Measurements from ENCODE around the gene NAA30.

The NAA30 gene

DNA sequence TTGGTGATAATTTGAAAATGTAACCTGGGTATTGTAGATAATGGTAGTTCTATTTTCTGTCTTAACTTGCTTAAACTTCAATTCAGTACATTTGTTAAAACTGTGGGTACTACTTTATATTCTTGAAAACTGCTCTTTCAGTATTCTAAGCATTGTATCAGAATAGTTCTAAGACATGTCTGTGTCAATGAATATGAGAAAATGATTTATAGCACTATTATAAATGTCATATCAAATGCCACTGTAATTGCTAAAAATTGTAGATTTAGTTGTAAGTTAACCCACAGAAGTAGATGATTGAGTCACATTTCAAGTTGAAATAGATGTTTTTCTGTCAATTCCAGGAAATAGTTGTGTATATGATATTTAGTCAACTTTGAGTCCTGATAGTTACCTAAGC is 2.4 kb downstream of the NAA30 start:
- DNase-seq, result no peak

DNA sequence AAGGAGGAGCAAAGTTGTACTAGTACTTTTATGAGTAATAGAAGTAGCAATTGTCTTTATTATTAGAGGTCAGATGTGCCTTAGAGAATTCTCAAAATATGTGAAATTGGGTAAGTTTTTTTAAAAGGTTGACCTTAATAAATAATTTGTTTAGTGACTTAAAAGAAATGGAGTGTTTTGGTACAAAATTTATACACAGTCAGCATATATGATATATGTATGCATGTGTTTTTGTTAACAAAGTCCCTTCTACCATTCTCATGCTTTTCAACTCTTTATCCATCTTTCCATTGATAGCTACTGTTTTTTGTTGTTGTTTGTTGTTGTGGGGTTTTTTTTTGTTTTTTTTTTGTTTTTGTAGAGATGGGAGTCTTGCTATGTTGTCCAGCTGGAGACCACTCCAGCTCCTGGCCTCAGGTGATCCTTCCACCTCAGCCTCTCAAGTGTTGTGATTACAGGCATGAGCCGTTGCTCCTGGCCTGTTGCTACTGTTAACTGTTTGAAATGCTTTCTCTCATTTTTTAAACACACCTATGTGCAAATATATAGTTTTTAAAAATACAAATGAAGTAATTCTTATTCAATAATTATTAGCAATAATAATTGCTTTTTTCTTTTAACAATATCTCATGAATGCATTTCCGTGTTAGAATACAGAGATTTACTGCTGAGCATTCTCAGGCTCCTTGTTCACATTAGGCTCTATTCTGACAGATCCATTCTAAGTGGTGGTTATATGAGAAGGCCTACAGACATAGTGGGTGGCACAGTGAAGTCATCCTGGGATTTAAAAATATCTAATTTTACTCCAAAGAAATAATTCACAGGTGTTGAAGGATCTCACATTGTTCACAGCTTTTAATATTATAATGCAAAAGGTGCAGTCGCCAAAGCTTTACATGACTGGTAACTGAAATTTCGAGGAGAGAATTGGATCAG is 10.4 kb downstream of the NAA30 start:
- peak in 1 of 51 donors; percentile 23 for DNase-seq

DNA sequence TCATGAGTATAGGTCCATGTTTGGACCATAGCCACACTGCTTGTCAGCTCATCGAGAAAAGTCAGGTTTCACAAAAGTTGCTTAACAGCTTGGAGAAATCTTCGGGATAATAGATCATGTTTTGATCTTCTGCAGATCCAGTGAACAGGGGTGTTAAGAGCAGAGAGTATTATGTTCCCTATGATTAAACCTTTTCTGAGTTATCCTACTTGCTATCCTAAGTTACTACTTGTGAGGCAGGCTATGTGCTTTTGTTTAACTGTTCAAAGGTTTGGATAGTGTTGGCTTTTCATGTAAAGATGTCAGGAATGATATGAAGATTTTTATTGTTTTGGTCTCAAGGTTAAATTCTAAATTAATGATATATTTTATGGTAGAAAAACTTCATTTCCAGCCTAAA is 11.1 kb downstream of the NAA30 start:
- DNase-seq, result no peak

DNA sequence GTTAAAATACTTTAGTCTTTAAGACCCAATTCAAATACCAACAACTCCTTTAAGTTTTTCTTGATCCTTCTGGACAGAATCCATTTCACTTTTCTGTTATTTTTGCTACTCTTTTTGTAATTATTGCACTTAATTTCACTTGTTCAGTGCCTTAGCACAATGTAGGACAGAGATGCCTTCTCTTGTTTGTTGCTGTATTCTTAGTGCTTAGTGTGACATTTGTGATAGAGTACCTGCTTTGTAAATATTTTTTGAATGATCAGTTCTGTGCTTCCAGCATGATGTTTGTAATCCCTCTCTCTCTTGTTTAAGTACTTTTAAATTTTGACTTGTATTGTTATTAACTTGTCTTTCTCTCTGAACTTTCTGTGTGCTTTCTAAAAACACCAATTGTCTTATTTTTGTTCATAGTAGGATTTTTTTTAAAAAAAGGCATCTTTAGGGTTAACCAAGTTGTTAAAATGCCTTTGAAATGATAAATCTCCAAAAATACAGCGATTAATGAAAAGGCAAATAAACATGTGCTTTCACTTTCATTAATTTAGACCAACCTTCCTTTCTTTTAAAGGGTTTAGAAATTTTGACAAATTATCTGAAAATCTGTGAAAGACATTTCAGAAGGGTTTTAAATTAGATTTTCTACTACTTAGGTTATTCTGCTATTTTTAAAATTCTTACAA is 11.9 kb downstream of the NAA30 start:
- DNase-seq, result no peak

DNA sequence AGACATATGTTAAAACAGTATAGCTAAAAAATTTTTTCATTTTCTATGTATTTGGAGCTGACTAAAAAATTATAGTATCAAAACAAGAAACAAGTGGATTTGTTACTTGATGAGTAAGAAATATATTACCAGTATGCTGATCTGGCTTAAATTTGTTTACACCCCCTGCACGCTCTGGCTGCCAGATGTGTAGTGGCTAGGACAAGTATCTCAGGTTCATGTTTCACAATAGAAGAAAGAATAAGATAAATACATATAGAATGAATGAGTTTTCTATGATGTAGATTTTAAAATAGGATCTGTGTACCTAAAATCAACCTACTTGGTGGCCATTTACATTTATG is 13.1 kb downstream of the NAA30 start:
- no peak for DNase-seq

DNA sequence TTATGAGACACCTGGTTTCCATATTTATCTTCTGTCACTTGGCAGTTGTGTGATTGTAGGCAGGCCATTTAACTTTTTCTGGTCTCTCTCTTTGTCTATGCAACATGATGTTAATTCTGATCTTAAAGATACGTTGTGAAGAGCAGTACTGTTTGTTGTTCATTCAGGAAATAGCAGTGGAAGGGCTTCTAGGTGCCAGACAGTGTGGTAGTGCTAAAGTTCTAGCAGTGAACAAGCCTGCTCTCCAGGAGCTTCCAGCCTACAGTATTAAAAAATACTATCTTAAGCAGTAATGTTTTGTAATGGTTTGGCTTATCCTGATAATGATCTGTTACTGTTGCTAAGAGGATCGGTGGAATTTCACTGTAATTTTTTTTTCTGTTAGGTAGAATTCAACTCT is 15.2 kb downstream of the NAA30 start:
- no peak for DNase-seq

DNA sequence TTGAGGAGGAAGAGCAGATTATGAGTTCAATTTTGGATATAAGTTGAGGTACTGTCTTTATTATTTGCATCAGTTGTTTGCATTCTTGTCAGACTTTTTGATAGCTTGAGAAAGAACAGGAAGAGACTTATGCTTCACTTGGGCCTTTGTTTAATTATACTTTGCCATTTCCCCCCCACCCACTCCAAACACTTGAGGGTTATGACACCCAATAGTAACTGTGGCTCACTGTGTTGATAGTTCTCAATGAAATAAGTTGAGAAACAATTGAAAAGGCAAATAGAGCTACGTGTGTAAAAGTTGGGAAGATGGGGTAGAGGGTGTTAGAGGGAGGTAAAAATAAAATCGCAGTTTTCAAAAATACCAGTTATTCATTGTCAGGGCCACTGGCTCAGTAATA is 17.7 kb downstream of the NAA30 start:
- no peak for DNase-seq

DNA sequence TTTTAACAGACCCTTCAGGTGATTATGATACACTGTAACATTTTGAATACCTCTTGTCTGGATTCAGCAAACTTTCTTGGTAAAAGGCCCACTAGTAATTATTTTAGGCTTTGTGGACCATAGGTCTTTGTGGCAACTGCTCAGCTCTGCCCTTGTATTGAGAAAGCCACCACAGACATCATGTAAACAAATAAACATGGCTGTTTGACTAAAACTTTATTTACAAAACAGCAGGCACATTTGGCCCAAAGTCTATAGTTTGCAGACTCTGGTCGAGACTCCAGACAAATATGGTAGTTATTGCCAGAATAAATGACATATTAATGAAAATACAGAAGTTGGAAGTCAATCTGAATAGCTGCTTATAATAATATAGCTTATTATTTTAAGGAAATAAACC is 18.2 kb downstream of the NAA30 start:
- DNase-seq, result no peak

DNA sequence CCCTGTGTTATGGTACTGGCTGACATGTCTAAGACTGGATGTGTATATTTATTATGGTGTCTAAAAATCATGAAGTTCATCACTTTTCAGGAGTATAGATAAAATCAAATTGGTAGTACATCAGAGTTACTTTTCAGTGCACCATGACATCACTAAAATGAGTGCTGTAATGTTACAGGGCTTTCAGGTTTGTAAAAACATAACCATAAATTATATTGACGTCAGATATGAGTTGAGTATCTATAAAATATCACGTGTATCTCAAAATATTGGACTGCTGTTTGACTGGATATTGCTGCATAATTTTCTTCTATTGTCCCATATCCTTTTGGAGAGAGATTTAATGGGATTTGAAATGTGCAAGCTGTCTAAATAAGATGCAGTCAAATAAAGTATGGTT is 22.0 kb downstream of the NAA30 start:
- no peak for DNase-seq

DNA sequence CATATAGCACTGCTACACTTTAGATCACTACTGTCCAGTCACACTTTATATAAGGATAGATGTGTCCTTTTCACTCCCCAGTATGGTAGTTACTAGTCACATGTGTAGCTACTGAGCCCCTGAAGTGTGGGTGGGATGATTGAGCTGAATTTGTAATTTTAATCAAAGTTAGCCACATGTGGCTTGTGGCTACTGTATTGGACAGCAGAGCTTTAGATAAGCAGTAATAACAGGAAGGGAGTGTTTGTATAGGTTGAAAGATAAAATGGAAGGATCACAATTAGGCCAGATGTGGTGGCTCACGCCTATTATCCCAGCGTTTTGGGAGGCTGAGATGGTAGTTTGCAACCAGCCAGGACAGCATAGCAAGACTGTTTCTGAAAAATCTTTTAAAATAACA is 23.5 kb downstream of the NAA30 start:
- DNase-seq, result no peak

DNA sequence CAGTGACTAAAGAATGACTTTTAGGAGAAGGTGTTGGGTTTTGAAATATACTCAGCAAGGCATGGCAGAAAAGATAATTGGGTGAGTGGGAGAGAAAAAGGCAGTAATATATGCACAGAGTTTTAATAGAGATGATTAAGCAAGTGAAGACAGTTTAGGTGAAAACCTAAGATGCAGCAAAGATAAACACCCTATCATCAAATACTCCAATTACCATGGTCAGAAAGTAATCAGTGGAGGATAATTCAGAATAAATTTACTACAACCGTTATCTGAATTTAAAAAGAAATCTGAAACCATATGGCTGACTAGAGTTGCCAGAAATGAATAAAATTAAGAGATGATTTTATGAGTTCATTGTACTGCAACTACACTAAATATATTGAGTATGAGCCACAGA is 26.8 kb downstream of the NAA30 start:
- DNase-seq, result no peak

DNA sequence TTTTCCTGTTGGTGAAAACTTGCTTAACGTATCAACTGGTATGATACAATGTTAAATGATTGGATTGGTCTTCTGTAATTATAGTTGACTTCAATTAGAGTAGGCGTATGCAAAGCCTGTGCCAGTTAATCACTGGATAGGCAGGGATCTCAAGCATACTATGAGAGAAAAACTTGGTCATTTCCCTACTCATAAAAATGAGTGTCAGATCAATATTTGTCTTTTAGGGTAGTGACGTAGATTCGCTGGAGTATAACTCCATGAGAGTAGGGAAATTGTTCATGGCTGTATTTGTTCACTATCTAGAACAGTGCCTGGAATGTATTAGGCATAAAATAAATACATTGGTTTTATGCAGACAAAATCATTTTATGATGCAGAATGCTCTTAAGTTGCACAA is 28.6 kb downstream of the NAA30 start:
- DNase-seq, result no peak

DNA sequence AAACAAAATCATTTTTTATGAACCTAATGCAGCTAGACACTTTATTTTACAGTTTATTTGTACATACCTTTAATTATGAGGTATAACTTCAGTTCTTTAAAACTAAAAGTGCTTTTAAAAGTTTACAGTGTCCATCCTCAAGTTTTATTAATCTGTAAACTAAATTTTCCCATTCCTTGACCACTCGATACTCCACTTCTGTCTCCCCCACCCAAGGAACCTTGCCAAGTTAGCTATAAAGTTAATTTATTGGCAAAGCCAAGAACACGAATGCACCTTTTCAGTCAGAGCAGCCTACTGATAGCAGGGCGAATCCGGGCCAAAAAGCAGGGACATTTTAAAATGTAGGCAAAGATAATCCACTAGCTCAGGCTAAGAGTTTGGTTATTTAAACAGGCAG is 29.6 kb downstream of the NAA30 start:
- DNase-seq, result no peak

DNA sequence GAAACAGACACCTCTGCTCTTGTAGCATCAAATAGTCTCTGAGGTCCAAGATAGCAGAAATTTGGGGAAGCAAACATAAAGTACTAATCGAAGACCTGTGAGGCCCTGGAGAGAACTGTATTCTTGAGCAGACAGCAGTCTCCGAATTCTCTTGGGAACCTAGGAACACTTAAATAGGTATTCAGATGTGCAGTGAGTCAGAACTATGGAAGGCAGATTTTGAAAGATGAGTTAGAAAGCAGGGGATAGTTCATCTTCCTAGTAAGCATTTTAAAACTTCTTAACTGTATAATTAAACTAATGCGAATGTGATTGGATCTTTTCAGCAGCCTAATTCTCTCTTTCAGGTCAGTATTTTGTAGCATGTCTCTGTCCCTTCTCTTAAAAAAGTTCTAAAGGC is 30.6 kb downstream of the NAA30 start:
- no peak for DNase-seq

DNA sequence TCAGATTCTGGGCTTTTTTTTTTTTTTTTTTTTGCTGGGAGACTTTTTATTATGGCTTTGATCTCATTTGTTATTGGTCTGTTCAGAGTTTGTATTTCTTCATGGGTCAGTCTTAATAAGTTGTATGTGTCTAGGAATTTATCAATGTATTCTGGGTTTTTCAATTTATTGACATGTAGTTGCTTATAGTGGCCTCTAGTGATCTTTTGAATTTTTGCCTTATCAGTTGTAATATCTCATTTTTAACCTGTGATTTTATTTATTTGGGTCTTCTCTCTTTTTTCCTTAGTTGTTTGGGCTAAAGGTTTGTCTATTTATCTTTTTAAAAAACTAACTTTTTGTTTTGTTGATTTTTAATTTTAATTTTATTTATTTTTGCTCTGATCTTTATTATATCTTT is 45.5 kb downstream of the NAA30 start:
- DNase-seq, result no peak

DNA sequence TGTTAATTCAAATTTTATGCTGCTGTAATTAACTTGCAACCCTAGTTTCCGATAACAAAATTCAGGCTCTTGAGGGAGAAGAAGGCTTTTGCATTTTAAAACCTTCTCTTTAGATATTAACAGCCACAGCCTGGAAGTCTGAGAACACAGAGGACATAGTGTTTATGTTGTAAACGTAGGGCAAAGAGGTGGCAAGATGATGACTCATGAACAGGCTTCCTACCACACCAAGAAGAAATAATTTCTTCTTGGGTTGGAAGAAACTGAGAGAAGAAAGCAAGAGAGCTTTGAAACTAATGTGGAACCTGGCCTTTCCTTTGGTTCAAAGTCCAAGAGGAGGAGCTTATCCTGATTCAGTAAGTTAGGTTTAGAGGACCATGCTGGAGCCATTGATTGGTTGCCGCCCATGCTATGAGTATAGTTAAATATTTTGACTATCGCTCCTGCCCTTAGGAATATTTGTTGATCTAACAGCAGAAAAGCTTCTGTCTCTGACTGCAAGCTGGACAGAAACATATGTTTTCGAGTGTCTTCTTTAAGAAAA is 71.5 kb downstream of the NAA30 start:
- no peak for DNase-seq

DNA sequence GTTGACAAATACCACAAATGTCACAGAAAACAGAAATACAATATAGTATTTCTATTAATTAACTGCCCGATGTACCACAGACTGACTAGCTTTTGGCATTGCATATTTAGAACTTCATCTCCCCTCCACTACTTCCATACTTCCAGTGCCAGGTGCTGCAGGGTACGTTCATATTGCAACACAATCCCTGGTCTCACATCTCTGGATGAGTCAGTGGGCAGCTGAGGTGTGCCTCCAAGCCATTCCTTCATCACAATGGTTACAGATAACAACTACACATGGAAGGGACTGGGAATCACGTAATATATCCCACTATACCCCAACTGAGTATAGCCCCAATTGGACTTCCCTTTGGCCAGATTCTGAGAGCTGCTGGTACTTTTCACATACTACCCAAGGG is 72.2 kb downstream of the NAA30 start:
- no peak for DNase-seq

DNA sequence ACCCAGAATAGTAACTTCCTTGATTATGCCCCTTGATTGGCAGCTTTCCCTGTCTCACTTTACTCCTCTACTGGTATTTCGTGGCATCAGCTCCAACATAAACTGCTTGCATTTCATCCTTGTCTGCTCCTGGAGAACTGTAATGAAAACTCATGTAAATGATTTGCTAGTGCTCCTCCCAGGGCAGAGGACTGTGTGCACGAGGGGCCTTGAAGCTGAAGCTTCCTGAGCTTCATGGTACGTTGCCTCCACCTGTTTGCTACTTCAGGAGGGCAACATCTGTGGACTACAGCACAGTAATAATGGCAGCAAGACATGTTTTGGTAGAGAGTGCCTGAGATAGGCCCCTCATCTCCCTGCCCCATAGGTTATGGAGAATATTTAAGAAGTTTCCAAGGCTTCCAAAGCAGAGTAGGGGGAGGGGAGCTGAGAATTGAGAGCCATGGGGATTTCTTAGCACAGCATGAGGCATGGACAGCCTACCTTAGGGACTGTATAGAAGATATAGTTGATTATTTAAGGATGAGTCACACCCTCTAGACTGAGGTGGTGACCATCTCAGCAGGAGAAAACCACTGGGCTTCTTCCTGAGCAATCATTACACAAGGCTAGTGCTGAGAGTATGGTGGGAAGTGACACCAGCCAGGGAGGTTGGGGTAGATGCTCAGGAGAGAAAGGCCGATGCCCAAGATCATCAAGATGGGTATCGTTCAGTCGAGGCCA is 73.8 kb downstream of the NAA30 start:
- DNase-seq, result no peak
